NCI-H2196 (cell line): ENCODE data around the gene DBX1.

Experiments
- DNase-seq: peaks from one replicate; lab custom pipeline; 2025; ENCODE audit not compliant: unreplicated experiment; lab: John Stamatoyannopoulos, UW

DBX1 gene

DNA sequence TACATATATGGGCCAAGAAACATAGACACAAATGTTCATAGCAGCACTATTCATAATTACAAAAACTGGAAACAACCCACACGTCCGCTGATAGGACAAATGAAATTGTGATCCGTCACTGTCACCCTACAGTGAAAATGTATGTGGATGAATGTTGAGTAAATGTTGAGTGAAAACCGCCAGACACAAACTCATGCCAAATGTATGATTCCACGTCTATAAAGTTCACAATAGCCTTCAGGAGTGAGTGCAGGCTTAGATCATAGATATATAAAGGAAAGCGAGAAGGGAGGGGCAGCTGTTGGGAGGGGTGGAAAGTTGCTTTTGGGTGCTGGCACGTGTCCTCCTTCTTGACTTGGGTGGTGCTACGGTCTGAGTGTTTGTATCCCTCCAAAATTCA, 33.6 kb downstream of the DBX1 start:
- no peak for DNase-seq

DNA sequence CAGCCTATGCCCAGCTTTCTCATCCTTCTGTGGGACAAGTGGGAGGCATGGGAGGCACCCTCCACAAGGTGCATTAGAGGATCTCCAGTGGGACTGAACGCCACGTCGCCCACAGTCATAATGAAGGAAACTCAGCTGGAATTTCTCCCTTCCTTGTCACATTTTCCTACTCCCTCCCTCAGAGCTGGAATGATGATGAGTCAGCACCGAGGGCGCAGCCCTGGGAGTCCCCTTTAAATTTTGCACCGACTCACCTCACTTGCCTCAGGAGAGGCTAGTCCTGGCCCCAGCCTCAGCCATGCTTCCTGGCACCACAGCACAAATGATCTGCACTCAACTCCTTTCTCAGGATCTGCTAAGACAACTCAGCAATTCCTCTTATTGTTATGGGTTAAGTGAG, 34.3 kb downstream of the DBX1 start:
- DNase-seq, result no peak

DNA sequence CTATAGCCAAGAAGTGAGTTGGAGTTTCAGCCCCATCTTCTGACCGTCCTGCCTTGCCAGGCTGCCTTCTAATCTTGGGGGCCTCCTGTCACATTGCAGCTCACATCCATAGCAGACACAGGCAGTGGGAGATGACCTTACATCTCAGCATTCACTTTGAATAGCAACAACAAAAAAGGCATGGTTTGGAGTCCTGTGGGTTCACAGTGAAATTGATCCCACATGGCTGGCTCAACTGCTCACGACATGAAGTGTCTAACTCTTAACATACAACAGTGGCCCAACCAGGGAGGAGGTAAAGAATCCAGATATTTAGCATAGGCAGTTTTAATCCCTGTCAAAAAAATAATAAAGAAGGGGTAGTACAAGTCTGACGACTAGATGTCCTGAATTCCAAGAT, 38.1 kb downstream of the DBX1 start:
- no peak for DNase-seq

DNA sequence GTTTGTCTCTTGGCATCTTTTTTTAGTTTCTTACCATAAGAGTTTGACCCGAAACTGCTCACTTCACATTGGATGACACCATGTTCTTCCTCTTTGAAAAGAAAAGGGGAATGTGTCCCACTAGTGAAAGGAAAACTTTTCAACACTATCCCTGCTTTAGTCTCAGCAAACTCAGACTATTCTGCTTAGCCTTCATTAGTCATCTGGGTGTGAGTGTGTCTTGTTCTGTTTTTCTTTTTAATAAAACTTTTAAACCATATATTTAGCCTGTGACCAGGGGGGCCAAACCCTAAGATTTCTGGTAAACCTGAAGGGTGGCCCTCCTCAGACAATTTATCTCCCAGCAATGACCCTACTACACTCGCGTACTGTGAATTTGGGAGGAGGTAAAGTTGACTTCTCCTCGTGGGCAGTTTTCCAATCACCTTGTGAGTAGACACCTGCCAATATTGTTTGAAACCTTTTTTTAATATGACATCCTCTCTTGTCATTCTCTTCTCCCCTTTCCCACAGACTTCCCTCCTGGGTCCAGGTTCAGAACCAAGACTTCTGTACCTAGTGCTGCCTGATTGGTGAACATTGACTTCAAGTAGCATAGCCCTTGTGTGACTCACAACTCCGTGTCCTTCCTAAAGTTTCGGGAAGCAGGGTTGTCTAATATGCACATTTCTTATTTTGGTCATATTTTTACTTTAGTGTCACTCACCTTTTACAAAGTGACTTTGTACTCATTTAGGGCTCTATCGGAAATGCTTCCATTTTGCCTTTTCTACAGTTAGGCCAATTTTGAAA, 39.9 kb downstream of the DBX1 start:
- DNase-seq, result no peak

DNA sequence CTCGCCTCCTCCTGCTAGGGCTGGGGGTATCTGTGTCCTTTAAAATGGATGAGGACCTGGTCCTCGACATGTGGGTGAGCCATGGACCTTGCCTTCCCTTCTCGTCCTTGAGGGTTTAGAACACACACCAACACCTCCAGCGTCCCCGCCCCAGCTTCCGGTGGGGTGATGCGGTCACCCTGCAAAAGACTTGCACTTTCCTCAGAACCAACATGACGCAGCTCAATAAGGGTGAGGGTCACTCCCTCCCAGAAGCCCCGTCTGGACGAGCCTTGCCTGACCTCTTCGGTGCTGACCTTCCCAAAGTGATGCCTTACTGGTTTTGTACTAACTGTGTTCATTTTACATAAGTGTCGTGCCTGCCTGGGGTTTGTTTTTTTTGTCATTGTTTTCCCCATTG, 41.0 kb downstream of the DBX1 start:
- no peak for DNase-seq

DNA sequence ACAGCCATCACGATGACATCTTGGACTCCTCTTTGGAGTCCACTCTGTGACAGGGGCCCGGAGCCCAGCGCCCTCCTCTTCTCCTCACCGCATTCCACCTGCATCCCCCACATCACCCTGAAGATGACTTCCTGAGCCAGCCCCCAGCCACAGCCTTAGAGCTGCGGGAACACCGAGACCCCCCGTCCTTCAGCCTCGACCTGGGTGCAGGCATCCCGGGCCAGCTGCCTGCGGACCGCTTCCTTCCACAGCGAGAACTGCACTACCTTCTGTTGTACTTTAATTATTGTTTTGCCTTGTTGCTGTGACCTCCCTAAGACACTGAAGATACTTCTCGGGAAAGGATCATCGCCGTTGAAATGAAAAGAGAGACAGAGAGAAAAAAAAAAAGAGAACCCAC, 42.1 kb downstream of the DBX1 start:
- no peak for DNase-seq

DNA sequence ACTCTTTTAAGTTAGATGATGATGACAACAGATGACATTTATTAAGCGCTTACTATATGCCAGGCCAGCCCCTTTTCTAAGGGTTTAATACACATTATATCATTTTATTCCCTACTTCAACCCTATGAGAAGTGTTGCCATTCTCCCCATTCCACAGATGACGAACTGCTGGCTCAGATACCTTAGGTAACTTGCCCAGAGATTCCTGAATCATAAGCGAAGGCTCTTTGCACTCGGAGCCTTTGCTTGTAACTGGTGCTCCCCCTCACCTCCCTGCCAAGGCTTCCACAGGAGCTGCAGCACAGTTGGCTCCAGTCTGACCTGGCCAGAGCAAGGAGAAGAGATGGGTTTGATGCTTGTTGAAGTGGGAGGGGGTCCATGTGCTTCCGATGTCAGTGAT, 43.0 kb downstream of the DBX1 start:
- no peak for DNase-seq

DNA sequence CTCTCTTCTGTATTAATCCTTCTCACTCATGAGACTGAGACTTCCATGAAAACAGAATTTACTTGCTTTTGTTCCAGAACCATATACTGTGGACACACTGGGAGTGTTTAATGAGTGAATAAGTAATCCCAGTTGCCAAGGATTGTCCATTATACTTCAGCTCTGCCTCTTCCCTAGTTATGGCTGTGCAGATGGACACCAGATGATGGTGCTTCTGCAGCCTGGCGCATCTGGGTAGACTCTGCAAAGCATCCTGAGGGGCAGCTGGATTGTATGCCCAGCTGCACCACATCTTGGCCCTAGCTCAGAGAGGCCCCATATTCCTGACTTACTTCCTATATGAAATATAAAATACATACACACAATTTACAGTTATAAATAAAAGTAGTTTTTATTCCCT, 43.5 kb downstream of the DBX1 start:
- no peak for DNase-seq

DNA sequence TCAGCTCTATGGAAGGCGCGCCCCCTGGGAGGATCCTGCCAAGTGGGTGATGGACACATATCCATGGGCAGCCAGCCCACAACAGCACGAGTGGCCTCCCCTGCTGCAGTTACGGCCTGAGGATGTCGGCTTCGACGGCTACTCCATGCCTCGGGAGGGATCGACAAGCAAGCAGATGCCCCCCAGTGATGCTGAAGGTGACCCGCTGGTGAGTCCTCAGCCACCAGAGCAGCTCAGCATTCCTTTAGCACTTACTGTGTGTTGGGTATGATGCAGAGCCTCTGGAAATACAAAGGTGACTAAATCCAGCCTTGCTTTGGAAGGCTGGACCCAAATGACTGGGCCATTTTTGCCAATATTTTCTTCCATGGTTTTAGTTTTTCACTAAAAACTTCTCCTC, 45.7 kb downstream of the DBX1 start:
- no peak for DNase-seq

DNA sequence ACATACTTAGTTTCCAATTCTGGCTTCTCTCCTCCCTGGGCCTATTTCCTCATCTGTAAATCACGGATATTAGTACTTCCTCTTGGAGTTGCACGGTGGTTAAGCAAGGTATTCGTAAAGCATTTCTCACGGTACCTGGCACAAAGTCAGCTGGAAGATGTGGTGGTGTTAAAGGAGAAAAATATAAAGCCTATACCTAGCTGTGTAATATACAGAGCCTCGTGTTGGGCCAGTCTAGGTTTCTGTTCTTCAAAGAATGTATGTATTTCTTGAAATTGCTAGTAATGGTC, 47.2 kb downstream of the DBX1 start:
- DNase-seq, result no peak

DNA sequence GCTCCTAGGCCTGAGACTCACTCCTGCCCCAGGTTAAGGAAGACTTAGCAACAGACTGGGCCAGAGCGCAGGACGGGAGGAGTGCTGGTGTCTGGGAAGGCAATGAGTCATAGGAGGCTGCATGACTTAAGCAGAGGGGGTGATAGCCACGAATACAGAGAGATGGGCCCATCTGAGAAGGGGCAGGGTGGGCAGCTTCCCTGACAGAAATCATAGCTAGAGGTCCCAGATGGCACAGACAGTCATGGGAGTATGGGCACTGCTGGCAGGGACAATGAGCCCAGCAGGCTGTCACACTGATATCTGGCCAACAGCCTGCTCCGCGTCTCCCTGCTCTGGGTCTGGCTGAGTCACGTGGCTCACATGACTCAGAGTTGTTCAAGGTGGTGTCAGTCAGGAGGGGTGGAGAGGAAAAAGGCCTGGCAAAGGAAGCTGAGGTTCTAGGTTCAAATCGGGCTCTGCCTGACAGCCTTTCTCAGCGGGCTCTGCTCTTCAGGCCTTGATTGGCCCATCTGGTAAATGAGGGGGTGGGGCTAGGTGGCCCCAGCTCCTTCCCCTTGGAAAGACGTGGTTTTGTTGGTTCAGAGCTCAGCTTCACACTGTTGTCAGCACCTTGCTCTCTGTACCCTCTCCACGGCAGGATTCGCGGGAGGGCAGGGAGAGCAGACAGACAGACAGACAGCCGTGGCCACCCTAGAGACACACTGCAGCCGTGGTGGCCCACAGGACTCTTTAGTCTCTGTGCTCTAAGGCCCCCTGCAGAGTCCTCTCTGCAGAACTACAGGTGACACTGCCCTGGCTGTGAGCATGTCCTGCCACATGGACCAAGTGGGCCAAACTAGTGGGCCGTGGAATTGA, 47.8 kb downstream of the DBX1 start:
- DNase-seq, result peak; percentile 45

DNA sequence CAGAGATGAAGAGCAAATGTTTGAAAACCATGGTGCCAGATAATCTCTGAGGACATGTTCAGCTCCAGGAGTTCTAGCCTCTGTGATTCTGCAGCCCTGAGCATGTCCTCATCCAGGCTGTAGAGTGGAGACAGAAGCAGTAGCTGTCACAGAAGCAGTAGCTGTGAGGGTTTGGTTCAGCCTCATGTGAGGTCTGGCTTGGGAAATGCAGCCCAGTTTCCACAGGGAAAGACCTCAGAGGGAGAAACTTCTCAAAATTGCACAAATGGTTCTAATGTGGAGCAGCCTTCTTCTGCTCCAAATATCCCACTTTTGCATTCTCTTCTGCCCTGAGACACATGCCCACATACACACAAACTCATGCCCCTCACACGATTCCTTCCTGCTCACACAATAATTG, 48.4 kb downstream of the DBX1 start:
- no peak for DNase-seq

DNA sequence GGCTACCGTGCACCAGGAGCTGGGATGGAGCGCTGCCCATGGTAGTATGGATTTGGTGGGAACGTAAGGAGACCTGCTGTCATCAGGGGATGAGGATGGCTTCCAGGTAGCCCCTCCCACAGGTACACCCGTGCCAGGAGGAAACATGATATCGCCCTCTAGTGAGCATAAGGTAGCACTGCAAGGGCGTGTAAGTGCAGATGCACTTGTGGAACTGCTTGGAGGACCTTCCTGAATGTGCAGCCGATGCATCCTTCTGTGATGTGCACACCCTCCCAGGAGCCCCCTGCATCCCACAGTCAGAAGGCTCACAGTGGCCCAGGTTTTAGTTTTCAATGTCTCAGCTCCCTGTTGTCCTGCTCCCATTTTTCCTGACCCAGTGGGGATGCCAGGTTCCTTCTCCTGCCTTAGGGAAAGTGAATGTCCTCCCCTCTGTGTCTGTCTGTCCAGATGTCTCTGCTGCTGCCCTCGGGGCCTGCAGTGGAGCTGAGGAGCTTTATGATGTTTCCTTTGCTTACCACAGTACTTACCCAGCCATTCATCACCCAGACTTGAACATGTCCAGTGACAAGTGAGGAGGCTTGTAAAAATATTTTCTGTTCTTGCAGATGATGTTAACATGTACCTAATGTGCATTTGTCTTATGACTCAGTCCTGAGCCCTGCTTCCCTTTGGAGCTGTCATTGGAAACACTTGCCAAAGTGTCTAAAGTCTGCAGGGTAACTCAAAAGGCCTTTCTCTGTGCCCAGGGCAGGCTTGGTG, 49.2 kb downstream of the DBX1 start:
- DNase-seq, result peak; percentile 74

DNA sequence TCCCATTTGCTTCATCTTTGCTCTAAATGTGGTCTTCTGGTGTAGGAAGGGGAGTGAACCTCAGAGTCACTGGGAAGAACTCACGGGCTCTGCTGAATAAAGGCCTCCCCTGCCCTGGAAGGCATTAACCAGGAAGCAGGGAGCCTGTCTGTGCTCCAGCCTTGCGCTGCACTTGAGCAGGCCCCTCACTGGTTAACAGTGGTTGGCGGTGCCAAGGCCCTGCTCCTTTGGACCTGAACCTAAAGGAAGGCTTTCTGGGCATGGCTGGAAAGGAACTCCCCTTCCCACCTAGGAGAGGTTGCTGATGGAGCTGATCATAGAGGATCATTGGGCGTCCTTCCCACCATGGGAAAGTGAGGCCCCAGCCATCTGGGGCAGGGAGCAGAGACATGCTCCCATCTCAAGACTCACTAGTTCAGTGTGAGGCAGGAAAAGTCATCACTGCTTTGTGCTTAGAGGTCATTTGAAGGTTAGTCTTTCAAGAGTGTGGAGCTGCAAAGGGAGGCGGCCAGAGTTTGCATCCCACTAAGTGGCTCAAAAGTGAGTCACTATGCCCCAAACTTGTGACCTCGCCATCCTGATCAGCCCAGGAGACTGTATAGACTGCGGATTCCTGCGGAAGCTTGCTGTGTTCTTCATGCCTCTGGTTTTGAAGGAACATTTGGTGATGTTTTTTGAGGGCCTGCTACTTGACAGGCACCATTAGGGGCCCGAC, 50.4 kb downstream of the DBX1 start:
- no peak for DNase-seq
